Adrenal gland (tissue), 5 donors: ENCODE results near the gene BSN.

Experiments used
- POLR2A ChIP-seq, 2 donors: fragments of 450-650 bp; IDR thresholded peaks; one replicate each; pipeline ENCODE4 v1.6.1; 2017; ENCODE audit warnings: antibody characterized with exemption in 2 of 2, mild to moderate bottlenecking in 2 of 2, moderate library complexity in 1 of 2
- TF ChIP-seq, protein P1 (sequence below), 6 experiments: fragments of 450-650 bp in 4 of 6; fragments of 200-600 bp in 2 of 6; sonication (generic) in 1 of 6; IDR thresholded peaks; 1 replicate in 5 of 6; 2 replicates in 1 of 6; pipeline versions ENCODE4 v1.5.1 to v1.8.0; 2016 to 2021; ENCODE audit warnings: antibody characterized with exemption in 6 of 6, mild to moderate bottlenecking in 2 of 6, moderate library complexity in 1 of 6
- donor health status: DM: no; HTN: no; CAD: no.

GRCh38 chr3:49712631-49713317 lies 158.5 kb downstream of the BSN start:
- TF ChIP-seq, protein P1, sequence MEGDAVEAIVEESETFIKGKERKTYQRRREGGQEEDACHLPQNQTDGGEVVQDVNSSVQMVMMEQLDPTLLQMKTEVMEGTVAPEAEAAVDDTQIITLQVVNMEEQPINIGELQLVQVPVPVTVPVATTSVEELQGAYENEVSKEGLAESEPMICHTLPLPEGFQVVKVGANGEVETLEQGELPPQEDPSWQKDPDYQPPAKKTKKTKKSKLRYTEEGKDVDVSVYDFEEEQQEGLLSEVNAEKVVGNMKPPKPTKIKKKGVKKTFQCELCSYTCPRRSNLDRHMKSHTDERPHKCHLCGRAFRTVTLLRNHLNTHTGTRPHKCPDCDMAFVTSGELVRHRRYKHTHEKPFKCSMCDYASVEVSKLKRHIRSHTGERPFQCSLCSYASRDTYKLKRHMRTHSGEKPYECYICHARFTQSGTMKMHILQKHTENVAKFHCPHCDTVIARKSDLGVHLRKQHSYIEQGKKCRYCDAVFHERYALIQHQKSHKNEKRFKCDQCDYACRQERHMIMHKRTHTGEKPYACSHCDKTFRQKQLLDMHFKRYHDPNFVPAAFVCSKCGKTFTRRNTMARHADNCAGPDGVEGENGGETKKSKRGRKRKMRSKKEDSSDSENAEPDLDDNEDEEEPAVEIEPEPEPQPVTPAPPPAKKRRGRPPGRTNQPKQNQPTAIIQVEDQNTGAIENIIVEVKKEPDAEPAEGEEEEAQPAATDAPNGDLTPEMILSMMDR (IDR thresholded peaks at IDR 0.05) = no peak
- no peak for TF ChIP-seq POLR2A (IDR thresholded peaks at IDR 0.05)
